ENCODE data around the gene CCND3. TPM values are rescaled to one million over a fixed set of nuclear protein-coding genes. Genes with fewer than 3 reads are reported as not detected.

The CCND3 gene
- polyA plus RNA-seq, 12 donors: 58.5 to 82.8 (median 68.1) TPM; not detected in 1

GRCh38 chr6:41932378-41932777 is 9.2 kb downstream of the CCND3 start:
- DNase-seq: no peak

GRCh38 chr6:41931792-41932191 is 9.8 kb downstream of the CCND3 start:
- DNase-seq: no peak

- no peak for DNase-seq
Observed at GRCh38 chr6:41929924-41930323, 11.7 kb downstream of the CCND3 start.

- no peak for DNase-seq
Observed at GRCh38 chr6:41927253-41927652, 14.4 kb downstream of the CCND3 start.

- DNase-seq: no peak
Observed at GRCh38 chr6:41922154-41922553, 19.5 kb downstream of the CCND3 start.

GRCh38 chr6:41921712-41921998 is 20.0 kb downstream of the CCND3 start:
- no peak for DNase-seq

- peak; percentile 96 for DNase-seq
Observed at GRCh38 chr6:41920921-41921711, 20.5 kb downstream of the CCND3 start, which contains the start of the genes BYSL and MED20. TSS of gene BYSL (plus strand) at chr6:41921499. CDS start at chr6:41921563, 64 bp downstream. TSS of gene MED20 (minus strand) at chr6:41921139. CDS start at chr6:41921018, 121 bp downstream.

GRCh38 chr6:41917528-41917927 is 24.1 kb downstream of the CCND3 start:
- DNase-seq: no peak

GRCh38 chr6:41914869-41915530 is 26.6 kb downstream of the CCND3 start:
- DNase-seq: no peak

GRCh38 chr6:41914343-41914742 is 27.3 kb downstream of the CCND3 start:
- no peak for DNase-seq

- DNase-seq: no peak
Observed at GRCh38 chr6:41909727-41910126, 31.9 kb downstream of the CCND3 start.

- DNase-seq: no peak
Observed at GRCh38 chr6:41901882-41902519, 39.6 kb downstream of the CCND3 start.

- DNase-seq: no peak
Observed at GRCh38 chr6:41900861-41901260, 40.7 kb downstream of the CCND3 start.

- no peak for DNase-seq
Observed at GRCh38 chr6:41896281-41896680, 45.3 kb downstream of the CCND3 start.

GRCh38 chr6:41895300-41896233 is 46.0 kb downstream of the CCND3 start, which contains the start of gene USP49:
TSS of gene USP49 (minus strand) at chr6:41895375. CDS start at chr6:41806983, 88,392 bp downstream.
- DNase-seq: peak; percentile 93

- peak; percentile 13 for DNase-seq
Observed at GRCh38 chr6:41894366-41895299, 47.0 kb downstream of the CCND3 start.

GRCh38 chr6:41892921-41893564 is 48.6 kb downstream of the CCND3 start:
- no peak for DNase-seq

GRCh38 chr6:41887331-41887751 is 54.3 kb downstream of the CCND3 start:
- DNase-seq: no peak

- DNase-seq: no peak
Observed at GRCh38 chr6:41885930-41886329, 55.7 kb downstream of the CCND3 start.

- no peak for DNase-seq
Observed at GRCh38 chr6:41884957-41885356, 56.7 kb downstream of the CCND3 start.
